Trophoblast cell (in vitro differentiated cells and primary cell): ENCODE data around the gene SP4.

Experiments
- DNase-seq, 2 donors: peaks; one replicate each; pipeline ENCODE4 v3.0.0-alpha.2; 2016
- H2AFZ ChIP-seq: 2 replicates; pipeline ENCODE4 v1.6.1; 2013; ENCODE audit warnings: low read length, moderate library complexity, mild to moderate bottlenecking; ENCODE audit not compliant: insufficient read depth, poor library complexity
- H2AK5ac ChIP-seq: 2 replicates; pipeline ENCODE4 v1.6.1; 2013; ENCODE audit warnings: mild to moderate bottlenecking, low read length
- H2BK120ac ChIP-seq: 2 replicates; pipeline ENCODE4 v1.6.1; 2013; ENCODE audit warnings: low read length, mild to moderate bottlenecking, moderate library complexity; ENCODE audit not compliant: insufficient read depth, poor library complexity
- H2BK12ac ChIP-seq: 2 replicates; pipeline ENCODE4 v1.6.1; 2013; ENCODE audit warnings: mild to moderate bottlenecking, low read length, moderate library complexity
- H2BK5ac ChIP-seq: 2 replicates; pipeline ENCODE4 v1.6.1; 2013; ENCODE audit warnings: low read length, low read depth, moderate library complexity, mild to moderate bottlenecking; ENCODE audit not compliant: poor library complexity
- H3K14ac ChIP-seq: 2 replicates; pipeline ENCODE4 v1.6.1; 2013; ENCODE audit warnings: mild to moderate bottlenecking, low read length
- H3K18ac ChIP-seq: 2 replicates; pipeline ENCODE4 v1.6.1; 2013; ENCODE audit warnings: mild to moderate bottlenecking, low read length
- H3K23ac ChIP-seq: 2 replicates; pipeline ENCODE4 v1.6.1; 2013; ENCODE audit warnings: low read length
- H3K27ac ChIP-seq: 2 replicates; pipeline ENCODE4 v1.5.1; 2013; ENCODE audit warnings: low read depth, mild to moderate bottlenecking, inconsistent platforms, low read length, moderate library complexity
- H3K27me3 ChIP-seq: 2 replicates; pipeline ENCODE4 v1.6.1; 2013; ENCODE audit warnings: inconsistent platforms, mild to moderate bottlenecking, low read length, moderate library complexity; ENCODE audit not compliant: insufficient read depth
- H3K36me3 ChIP-seq, 2 experiments: 1 replicate in 1 of 2; 2 replicates in 1 of 2; pipeline ENCODE4 v1.6.1; 2013; ENCODE audit warnings: low read length in 2 of 2, mild to moderate bottlenecking in 2 of 2, moderate library complexity in 1 of 2; ENCODE audit not compliant: insufficient read depth in 2 of 2, control insufficient read depth in 1 of 2
- H3K4ac ChIP-seq: 2 replicates; pipeline ENCODE4 v1.6.1; 2013; ENCODE audit warnings: low read depth, mild to moderate bottlenecking, low read length, moderate library complexity
- H3K4me1 ChIP-seq, 2 experiments: 1 replicate in 1 of 2; 2 replicates in 1 of 2; pipeline ENCODE4 v1.6.1; 2013; ENCODE audit warnings: low read length in 2 of 2, mild to moderate bottlenecking in 2 of 2, moderate library complexity in 1 of 2; ENCODE audit not compliant: insufficient read depth in 2 of 2, control insufficient read depth in 1 of 2
- H3K4me2 ChIP-seq: 2 replicates; pipeline ENCODE4 v1.6.1; 2013; ENCODE audit warnings: inconsistent platforms, mild to moderate bottlenecking, low read length, moderate library complexity
- H3K4me3 ChIP-seq: 2 replicates; pipeline ENCODE4 v1.5.1; 2013; ENCODE audit warnings: mild to moderate bottlenecking, low read depth, low read length, inconsistent platforms
- H3K79me1 ChIP-seq: one replicate; pipeline ENCODE4 v1.6.1; 2013; ENCODE audit warnings: low read length
- H3K79me2 ChIP-seq: 2 replicates; pipeline ENCODE4 v1.6.1; 2013; ENCODE audit warnings: low read length, mild to moderate bottlenecking; ENCODE audit not compliant: control insufficient read depth, insufficient read depth, poor library complexity
- H3K9ac ChIP-seq: 2 replicates; pipeline ENCODE4 v1.6.1; 2013; ENCODE audit warnings: mild to moderate bottlenecking, low read length
- H3K9me3 ChIP-seq: 2 replicates; pipeline ENCODE4 v1.6.1; 2013; ENCODE audit warnings: low read depth, mild to moderate bottlenecking, control low read depth, inconsistent platforms, low read length; ENCODE audit not compliant: insufficient read depth
- H4K12ac ChIP-seq: 2 replicates; pipeline ENCODE4 v1.6.1; 2013; ENCODE audit warnings: low read depth, mild to moderate bottlenecking, low read length, moderate library complexity
- H4K8ac ChIP-seq: 2 replicates; pipeline ENCODE4 v1.6.1; 2013; ENCODE audit warnings: low read depth, mild to moderate bottlenecking, low read length, moderate library complexity
- H4K91ac ChIP-seq: one replicate; pipeline ENCODE4 v1.6.1; 2013; ENCODE audit warnings: low read depth, mild to moderate bottlenecking, low read length, moderate library complexity
- WGBS: extraction: QIAGEN DNeasy Blood & Tissue Kit; methylation state at CpG from one replicate; pipeline ENCODE4 v1.1.7; 2013; ENCODE audit warnings: missing lambda C conversion rate; ENCODE audit not compliant: insufficient read length, insufficient coverage; ENCODE audit errors: extremely low coverage; 5-methylcytosine and 5-hydroxymethylcytosine counted together

SP4 gene

GRCh38 chr7:21448974-21449373, 21.1 kb downstream of the SP4 start:
- Histone ChIP-seq H2AFZ (no peak overlapping the region), H4K91ac (no peak overlapping the region), H4K12ac (no peak overlapping the region), H3K18ac (no peak overlapping the region), H3K9me3 (peaks cover 3% of the 10 kb centered on the region), H3K27ac (no peak overlapping the region), H3K23ac (no peak overlapping the region), H3K9ac (no peak overlapping the region), H2BK5ac (no peak overlapping the region), H4K8ac (no peak overlapping the region), H3K4me1 (peaks cover 0 to 7% of the 10 kb centered on the region in 2 experiments), H3K36me3 (no peaks in the 10 kb centered on the region), H3K27me3 (no peaks in the 10 kb centered on the region), H3K79me1 (no peaks in the 10 kb centered on the region), H3K4me2 (no peak overlapping the region), H3K4ac (no peak overlapping the region), H2BK12ac (no peak overlapping the region), H3K79me2 (no peaks in the 10 kb centered on the region), H2BK120ac (no peak overlapping the region), H3K14ac (no peak overlapping the region), H3K4me3 (no peak overlapping the region), H2AK5ac (no peak overlapping the region)
- WGBS: no CpG with 5 or more reads among the region's 6 CpGs
- no peak for DNase-seq

DNA sequence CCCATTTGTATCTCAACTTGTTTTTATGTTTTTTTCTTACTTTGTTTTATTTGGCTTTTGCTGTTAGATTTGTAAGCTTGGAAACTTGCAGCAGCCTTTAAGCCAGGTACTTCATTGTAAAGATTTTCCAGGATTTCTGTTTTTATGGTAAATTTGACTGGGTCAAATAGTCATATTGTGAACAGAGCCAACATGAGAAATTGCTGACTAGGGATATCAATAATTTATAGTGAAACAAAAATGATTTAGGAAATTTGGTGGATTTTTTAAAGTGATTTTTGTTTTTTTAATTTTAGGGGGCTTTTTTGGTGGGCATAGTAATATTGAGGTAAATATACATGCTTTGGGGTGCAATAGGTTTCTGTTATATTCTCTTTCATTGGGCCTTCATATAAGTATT, 22.2 kb downstream of the SP4 start:
- no peak for DNase-seq
- no peak overlapping the region for H4K12ac ChIP-seq
- no peaks in the 10 kb centered on the region for H3K79me2 ChIP-seq
- H2BK12ac ChIP-seq: no peak overlapping the region
- H3K27ac ChIP-seq: no peak overlapping the region
- no peak overlapping the region for H4K8ac ChIP-seq
- peaks cover 5% of the 10 kb centered on the region for H3K9me3 ChIP-seq
- no peak overlapping the region for H3K4ac ChIP-seq
- no peak overlapping the region for H3K18ac ChIP-seq
- H2AFZ ChIP-seq: no peak overlapping the region
- no peak overlapping the region for H2AK5ac ChIP-seq
- H3K79me1 ChIP-seq: no peaks in the 10 kb centered on the region
- no peak overlapping the region for H3K4me3 ChIP-seq
- H3K9ac ChIP-seq: no peak overlapping the region
- no peak overlapping the region for H3K14ac ChIP-seq
- H3K36me3 ChIP-seq: peaks cover 0 to 2% of the 10 kb centered on the region in 2 experiments
- no peak overlapping the region for H2BK120ac ChIP-seq
- peaks cover 0 to 7% of the 10 kb centered on the region in 2 experiments for H3K4me1 ChIP-seq
- no peaks in the 10 kb centered on the region for H3K27me3 ChIP-seq
- H2BK5ac ChIP-seq: no peak overlapping the region
- no peak overlapping the region for H3K4me2 ChIP-seq
- H3K23ac ChIP-seq: no peak overlapping the region
- H4K91ac ChIP-seq: no peak overlapping the region

DNA sequence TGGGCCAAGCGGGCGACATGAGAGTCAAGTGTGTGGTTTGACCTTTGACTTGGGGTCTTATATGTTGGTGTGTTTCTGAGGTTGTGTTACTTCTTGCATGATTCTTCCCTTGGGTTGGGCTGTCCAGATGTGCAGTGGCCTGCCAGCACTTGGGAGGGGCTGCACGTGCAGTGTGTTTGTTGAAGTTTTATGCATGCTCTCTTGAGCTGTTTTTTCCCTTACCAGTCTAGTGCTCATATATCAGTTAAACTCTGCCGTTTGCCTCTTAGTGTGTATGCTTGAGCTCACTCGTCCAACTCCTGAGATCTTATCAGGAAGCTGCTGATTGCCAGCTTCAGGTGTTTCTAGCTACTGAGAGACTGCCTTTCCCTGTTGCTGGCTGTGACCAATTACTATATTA, 23.1 kb downstream of the SP4 start:
- no peak overlapping the region for H3K9ac ChIP-seq
- peaks cover 0 to 2% of the 10 kb centered on the region in 2 experiments for H3K36me3 ChIP-seq
- no peak overlapping the region for H3K4me3 ChIP-seq
- WGBS: no CpG with 5 or more reads among the region's 5 CpGs
- no peak overlapping the region for H2BK120ac ChIP-seq
- no peaks in the 10 kb centered on the region for H3K79me1 ChIP-seq
- no peak overlapping the region for H3K14ac ChIP-seq
- peaks cover 5% of the 10 kb centered on the region for H3K9me3 ChIP-seq
- H3K4me1 ChIP-seq: peaks cover 0 to 7% of the 10 kb centered on the region in 2 experiments
- H3K4me2 ChIP-seq: no peak overlapping the region
- H3K18ac ChIP-seq: no peak overlapping the region
- H2AFZ ChIP-seq: no peak overlapping the region
- H4K12ac ChIP-seq: no peak overlapping the region
- peak in 1 of 2 donors; percentile 49 for DNase-seq
- H3K27ac ChIP-seq: no peak overlapping the region
- H2AK5ac ChIP-seq: no peak overlapping the region
- H3K4ac ChIP-seq: no peak overlapping the region
- H3K23ac ChIP-seq: no peak overlapping the region
- H3K27me3 ChIP-seq: no peaks in the 10 kb centered on the region
- no peak overlapping the region for H2BK12ac ChIP-seq
- H3K79me2 ChIP-seq: no peaks in the 10 kb centered on the region
- H4K8ac ChIP-seq: no peak overlapping the region
- H2BK5ac ChIP-seq: no peak overlapping the region
- no peak overlapping the region for H4K91ac ChIP-seq

GRCh38 chr7:21454182-21454581, 26.3 kb downstream of the SP4 start:
- peaks cover 0 to 7% of the 10 kb centered on the region in 2 experiments for H3K4me1 ChIP-seq
- no peak overlapping the region for H2BK120ac ChIP-seq
- no peaks in the 10 kb centered on the region for H3K79me1 ChIP-seq
- no peaks in the 10 kb centered on the region for H3K79me2 ChIP-seq
- peak in 1 of 2 donors; percentile 12 for DNase-seq
- no peak overlapping the region for H4K8ac ChIP-seq
- H2AK5ac ChIP-seq: no peak overlapping the region
- H3K23ac ChIP-seq: no peak overlapping the region
- no peak overlapping the region for H4K91ac ChIP-seq
- no peaks in the 10 kb centered on the region for H3K27me3 ChIP-seq
- H3K14ac ChIP-seq: no peak overlapping the region
- no peak overlapping the region for H3K9ac ChIP-seq
- no peak overlapping the region for H3K4me3 ChIP-seq
- H3K18ac ChIP-seq: no peak overlapping the region
- H4K12ac ChIP-seq: no peak overlapping the region
- H2AFZ ChIP-seq: no peak overlapping the region
- no peak overlapping the region for H3K27ac ChIP-seq
- peaks cover 5% of the 10 kb centered on the region for H3K9me3 ChIP-seq
- no peak overlapping the region for H3K4ac ChIP-seq
- H3K36me3 ChIP-seq: peaks cover 0 to 2% of the 10 kb centered on the region in 2 experiments
- no peak overlapping the region for H3K4me2 ChIP-seq
- H2BK5ac ChIP-seq: no peak overlapping the region
- no peak overlapping the region for H2BK12ac ChIP-seq
